Type B pancreatic cell (in vitro differentiated cells): ENCODE measurements around the gene CCDC43. TPM values are rescaled to one million over a fixed set of nuclear protein-coding genes. Genes with fewer than 3 reads are reported as not detected.

Experiments used
- DNase-seq: peaks from one replicate; pipeline ENCODE4 v3.0.0; 2021; ENCODE audit warnings: mixed read lengths; ENCODE audit not compliant: unreplicated experiment; ENCODE audit errors: extremely low spot score
- H3K27ac Mint-ChIP-seq: 2 replicates; pipeline ENCODE4 v1.8.0; 2021; ENCODE audit warnings: mild to moderate bottlenecking, mixed read lengths
- H3K27me3 Mint-ChIP-seq: 2 replicates; pipeline ENCODE4 v1.8.0; 2021; ENCODE audit warnings: mixed read lengths
- H3K36me3 Mint-ChIP-seq: 2 replicates; pipeline ENCODE4 v1.8.0; 2021; ENCODE audit warnings: mixed read lengths
- H3K4me1 Mint-ChIP-seq: one replicate; pipeline ENCODE4 v1.8.0; 2021; ENCODE audit warnings: mixed read lengths; ENCODE audit not compliant: unreplicated experiment
- H3K4me3 Mint-ChIP-seq: 2 replicates; pipeline ENCODE4 v1.8.0; 2021; ENCODE audit warnings: mild to moderate bottlenecking, mixed read lengths
- H3K9me3 Mint-ChIP-seq: 2 replicates; pipeline ENCODE4 v1.8.0; 2021; ENCODE audit warnings: mixed read lengths
- total RNA-seq: library from RNA; stranded (reverse); gene quantifications from 2 replicates; pipeline ENCODE4 v1.2.1, GENCODE V29; 2021; ENCODE audit warnings: low replicate concordance
- TF ChIP-seq, protein P1 (sequence below): fragments of 200-600 bp; sonication (generic); conservative IDR thresholded peaks from 2 replicates; pipeline ENCODE4 v1.5.0; 2021; ENCODE audit warnings: antibody characterized with exemption, mild to moderate bottlenecking

The CCDC43 gene
- total RNA-seq, 1 donor from 2014 or later, result 23.7 TPM

DNA sequence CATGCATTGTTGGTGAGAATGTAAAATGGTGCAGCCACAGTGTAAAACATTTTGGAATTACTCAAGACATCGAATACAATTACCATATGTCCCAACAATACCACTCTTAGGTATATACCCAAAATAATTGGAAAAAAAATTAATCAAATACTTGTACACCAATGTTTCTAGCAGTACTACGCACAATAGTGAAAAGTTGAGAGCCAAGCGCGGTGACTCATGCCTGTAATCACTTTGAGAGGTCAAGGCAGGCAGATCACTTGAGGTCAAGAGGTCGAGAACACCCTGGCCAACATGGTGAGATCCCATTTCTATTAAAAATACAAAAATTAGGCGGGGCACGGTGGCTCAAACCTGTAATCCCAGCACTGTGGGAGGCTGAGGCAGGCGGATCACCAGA, 36.8 kb downstream of the CCDC43 start:
- Mint-ChIP-seq H3K4me3 (no peak overlapping the region), H3K36me3 (no peaks in the 10 kb centered on the region), H3K27ac (no peak overlapping the region), H3K4me1 (peaks cover 3% of the 10 kb centered on the region), H3K9me3 (peaks cover 4% of the 10 kb centered on the region), H3K27me3 (peaks cover 55% of the 10 kb centered on the region)
- no peak for DNase-seq
- TF ChIP-seq, protein P1, sequence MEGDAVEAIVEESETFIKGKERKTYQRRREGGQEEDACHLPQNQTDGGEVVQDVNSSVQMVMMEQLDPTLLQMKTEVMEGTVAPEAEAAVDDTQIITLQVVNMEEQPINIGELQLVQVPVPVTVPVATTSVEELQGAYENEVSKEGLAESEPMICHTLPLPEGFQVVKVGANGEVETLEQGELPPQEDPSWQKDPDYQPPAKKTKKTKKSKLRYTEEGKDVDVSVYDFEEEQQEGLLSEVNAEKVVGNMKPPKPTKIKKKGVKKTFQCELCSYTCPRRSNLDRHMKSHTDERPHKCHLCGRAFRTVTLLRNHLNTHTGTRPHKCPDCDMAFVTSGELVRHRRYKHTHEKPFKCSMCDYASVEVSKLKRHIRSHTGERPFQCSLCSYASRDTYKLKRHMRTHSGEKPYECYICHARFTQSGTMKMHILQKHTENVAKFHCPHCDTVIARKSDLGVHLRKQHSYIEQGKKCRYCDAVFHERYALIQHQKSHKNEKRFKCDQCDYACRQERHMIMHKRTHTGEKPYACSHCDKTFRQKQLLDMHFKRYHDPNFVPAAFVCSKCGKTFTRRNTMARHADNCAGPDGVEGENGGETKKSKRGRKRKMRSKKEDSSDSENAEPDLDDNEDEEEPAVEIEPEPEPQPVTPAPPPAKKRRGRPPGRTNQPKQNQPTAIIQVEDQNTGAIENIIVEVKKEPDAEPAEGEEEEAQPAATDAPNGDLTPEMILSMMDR, result no peak

DNA sequence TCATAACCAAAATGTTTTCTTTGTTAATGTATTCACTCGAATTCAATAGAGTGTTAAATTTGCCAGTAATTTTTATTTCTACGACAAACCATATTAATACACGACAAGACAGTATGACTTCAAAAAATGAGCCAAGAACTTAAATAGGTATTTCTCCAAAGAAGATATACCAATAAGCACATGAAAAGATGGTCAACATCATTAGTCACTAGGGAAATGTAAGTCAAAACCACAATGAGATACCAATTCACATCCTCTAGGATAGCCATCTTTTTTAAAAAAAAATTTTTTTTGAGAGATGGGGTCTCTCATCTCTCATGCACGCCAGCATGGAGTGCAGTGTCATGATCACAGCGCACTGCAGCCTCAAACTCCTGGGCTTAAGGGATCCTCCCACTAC, 38.3 kb downstream of the CCDC43 start:
- Mint-ChIP-seq H3K9me3 (peaks cover 4% of the 10 kb centered on the region), H3K4me3 (no peak overlapping the region), H3K27ac (no peak overlapping the region), H3K36me3 (no peaks in the 10 kb centered on the region), H3K4me1 (no peaks in the 10 kb centered on the region), H3K27me3 (peaks cover 46% of the 10 kb centered on the region)
- no peak for DNase-seq
- TF ChIP-seq, protein P1, result no peak

DNA sequence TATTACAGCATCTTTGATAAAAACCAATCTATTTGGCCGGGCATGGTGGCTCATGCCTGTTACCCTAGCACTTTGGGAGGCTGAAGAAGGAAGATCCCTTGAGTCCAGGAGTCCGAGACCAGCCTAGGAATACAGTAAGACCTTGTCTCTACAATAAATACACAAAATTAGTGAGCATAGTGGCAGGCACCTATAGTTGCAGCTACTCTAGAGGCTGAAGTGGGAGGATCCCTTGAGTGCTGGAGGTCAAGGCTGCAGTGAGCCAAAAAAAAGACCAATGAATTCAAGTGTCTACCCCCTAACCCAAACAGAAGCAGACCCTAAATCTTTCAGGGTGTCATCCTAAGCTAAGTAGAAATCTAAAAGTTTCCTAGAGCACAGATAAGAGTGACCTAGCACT, 40.6 kb downstream of the CCDC43 start:
- Mint-ChIP-seq H3K36me3 (no peaks in the 10 kb centered on the region), H3K27ac (no peak overlapping the region), H3K4me1 (no peaks in the 10 kb centered on the region), H3K9me3 (peaks cover 4% of the 10 kb centered on the region), H3K4me3 (no peak overlapping the region), H3K27me3 (peaks cover 34% of the 10 kb centered on the region)
- TF ChIP-seq, protein P1, result no peak
- DNase-seq, result no peak

DNA sequence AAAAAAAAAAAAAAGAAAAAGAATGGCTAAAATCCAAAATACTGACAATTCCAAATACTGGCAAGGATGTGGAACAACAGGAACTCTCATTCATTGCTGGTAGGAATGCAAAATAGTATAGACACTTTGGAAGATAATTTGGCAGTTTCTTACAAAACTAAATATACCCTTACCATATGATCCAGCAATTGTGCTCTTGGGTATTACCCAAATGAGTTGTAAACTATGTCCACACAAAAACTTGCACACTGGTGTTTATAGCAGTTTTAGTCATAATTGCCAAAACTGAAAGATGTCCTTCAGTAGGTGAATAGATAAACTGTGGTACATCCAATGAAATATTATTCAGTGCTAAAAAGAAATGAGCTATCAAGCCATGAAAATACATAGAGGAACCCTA, 41.8 kb downstream of the CCDC43 start:
- no peaks in the 10 kb centered on the region for H3K9me3 Mint-ChIP-seq
- TF ChIP-seq, protein P1, result no peak
- peaks cover 26% of the 10 kb centered on the region for H3K27me3 Mint-ChIP-seq
- H3K4me1 Mint-ChIP-seq, result no peaks in the 10 kb centered on the region
- H3K27ac Mint-ChIP-seq, result no peak overlapping the region
- DNase-seq, result no peak
- H3K36me3 Mint-ChIP-seq, result no peaks in the 10 kb centered on the region
- H3K4me3 Mint-ChIP-seq, result no peak overlapping the region

DNA sequence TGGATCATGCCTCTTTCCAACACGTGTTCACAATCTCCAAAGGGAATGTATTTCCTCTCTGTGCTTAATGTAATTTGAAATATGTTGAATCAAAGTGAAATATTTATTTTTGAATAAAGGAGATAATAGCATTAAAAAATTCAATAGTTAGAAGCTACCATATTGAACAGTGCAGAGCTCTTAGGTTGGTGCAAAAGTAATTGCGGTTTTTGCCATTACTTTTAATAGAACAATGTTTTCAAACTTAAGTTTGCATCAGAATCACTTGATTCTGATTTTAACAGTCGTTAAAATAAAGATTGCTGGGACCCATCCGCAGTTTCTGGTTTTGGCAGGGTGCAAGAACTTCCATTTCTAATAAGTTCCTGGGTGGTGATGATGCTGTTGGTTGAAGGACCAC, 43.3 kb downstream of the CCDC43 start:
- no peak overlapping the region for H3K27ac Mint-ChIP-seq
- TF ChIP-seq, protein P1, result no peak
- H3K27me3 Mint-ChIP-seq, result peaks cover 26% of the 10 kb centered on the region
- H3K4me1 Mint-ChIP-seq, result no peaks in the 10 kb centered on the region
- no peak for DNase-seq
- H3K36me3 Mint-ChIP-seq, result no peaks in the 10 kb centered on the region
- H3K9me3 Mint-ChIP-seq, result no peaks in the 10 kb centered on the region
- H3K4me3 Mint-ChIP-seq, result no peak overlapping the region

DNA sequence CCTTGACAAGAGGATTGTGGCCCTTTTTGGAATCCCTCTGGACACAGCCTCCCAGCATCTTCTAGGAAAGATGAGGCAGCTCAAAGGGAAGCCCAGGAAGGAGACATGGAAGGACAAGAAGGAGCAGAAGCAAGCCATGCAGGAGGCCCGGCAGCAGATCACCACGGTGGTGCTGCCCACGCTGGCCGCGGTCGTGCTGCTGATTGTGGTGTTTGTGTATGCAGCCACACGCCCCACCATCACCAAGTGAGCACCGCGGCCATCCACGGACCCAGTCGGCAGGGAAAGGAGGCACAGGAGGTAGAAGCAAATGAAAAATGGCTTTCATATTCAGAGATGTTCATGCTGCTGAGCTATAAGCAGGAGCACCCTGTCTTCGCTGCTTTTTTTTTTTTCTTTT, 44.2 kb downstream of the CCDC43 start:
- Mint-ChIP-seq H3K4me3 (no peak overlapping the region), H3K27me3 (peaks cover 21% of the 10 kb centered on the region), H3K9me3 (no peaks in the 10 kb centered on the region), H3K36me3 (no peaks in the 10 kb centered on the region), H3K4me1 (no peaks in the 10 kb centered on the region), H3K27ac (no peak overlapping the region)
- no peak for DNase-seq
- TF ChIP-seq, protein P1, result no peak
